Pancreas (tissue), 10 donors: Measurements from ENCODE around the gene CYP39A1. TPM values are rescaled to one million over a fixed set of nuclear protein-coding genes. Genes with fewer than 3 reads are reported as not detected.
A peak's percentile ranks its signal among the peaks of the same experiment; 100 is the strongest.

ENCODE experiments used
- ATAC-seq, 4 donors: fragments of 200-7000 bp; cut with Tn5 transposase; one replicate each; pipeline versions ENCODE4 v1.8.0 to v1.9.1; 2020; ENCODE audit warnings: mild to moderate bottlenecking in 4 of 4, moderate library complexity in 4 of 4
- DNase-seq, 6 donors: peaks; one replicate each; pipeline ENCODE4 v3.0.0-alpha.2; 2020
- FAIRE-seq: peaks from 2 replicates; lab custom pipeline; 2012; peaks lifted over from hg19 to GRCh38; lab: Jason Lieb, UNC
- H3K27ac ChIP-seq, 4 donors: fragments of 200-600 bp; sonication (generic); 1 replicate in 3 of 4; 2 replicates in 1 of 4; pipeline versions ENCODE4 v1.5.0 to v1.8.0; 2020
- H3K27me3 ChIP-seq, 4 donors: fragments of 200-600 bp; one replicate each; pipeline ENCODE4 v1.8.0; 2021
- H3K36me3 ChIP-seq, 3 donors: fragments of 200-600 bp; sonication (generic) in 1 of 3; one replicate each; pipeline versions ENCODE4 v1.5.0 to v1.8.0; 2020 to 2021
- H3K4me1 ChIP-seq, 3 donors: fragments of 200-600 bp; one replicate each; pipeline ENCODE4 v1.8.0; 2021
- H3K4me3 ChIP-seq, 4 donors: fragments of 200-600 bp; sonication (generic) in 2 of 4; one replicate each; pipeline versions ENCODE4 v1.5.0 to v1.8.0; 2020 to 2021
- H3K9me3 ChIP-seq, 4 donors: fragments of 200-600 bp; one replicate each; pipeline ENCODE4 v1.8.0; 2021
- CTCF ChIP-seq, 4 donors: fragments of 200-600 bp; sonication (generic) in 3 of 4; IDR thresholded peaks; one replicate each; pipeline versions ENCODE4 v1.5.0 to v1.8.0; 2021; ENCODE audit warnings: antibody characterized with exemption in 4 of 4
- WGBS, 2 donors: extraction: QIAGEN DNeasy Blood & Tissue Kit; methylation state at CpG; one replicate each; pipeline ENCODE4 v1.1.7; 2013; 5-methylcytosine and 5-hydroxymethylcytosine counted together
- intact Hi-C, 3 donors: fragments of 100-400 bp; cut with DNase I; formaldehyde crosslinking; loops; one replicate each; pipeline versions ENCODE4 v1.11.1 to v1.14.2; 2022
- polyA plus RNA-seq, 2 donors: library from polyadenylated mRNA; stranded (reverse); fragments of 200-250 nt; gene quantifications; one replicate each; pipeline ENCODE4 v1.2.3, GENCODE V29; 2013
- total RNA-seq, 6 donors: library from RNA; stranded (reverse); fragmentation: NEBNext Ultra II Directional in 4 of 6; extraction: Animal tissue kit (Norgen Biotek cat#: 25700) in 4 of 6; gene quantifications; one replicate each; pipeline versions ENCODE4 v1.2.1 to v1.2.4, GENCODE V29; 2021 to 2023
- donor health status: healthy with polysubstance abuse.
- donor health status: DM: no; HTN: no; CAD: no; lungs with moderate emphysema.
- donor health status: DM: no; HTN: no; CAD: no.
- donor health status: control.
- donor health status: control.
- donor health status: Bipolar disorder and iron deficiency.
- donor health status: DM: yes; HTN: yes; CAD: no.
- donor health status: DM: no; HTN: no; CAD: no.
- donor health status: DM: no; HTN: no; CAD: no.
- donor health status: DM: yes; HTN: yes; CAD: no.

CYP39A1 gene
- total and polyA plus RNA-seq, 8 donors: 1.3 to 7.8 (median 3.4) TPM

- DNase-seq (no peak), FAIRE-seq (no peak), ATAC-seq (no peak)
- no peak for TF ChIP-seq CTCF (IDR thresholded peaks at IDR 0.05)
- Histone ChIP-seq H3K9me3 (no peaks in the 10 kb centered on the region), H3K4me1 (no peaks in the 10 kb centered on the region), H3K4me3 (no peak overlapping the region), H3K27me3 (no peaks in the 10 kb centered on the region), H3K36me3 (no peaks in the 10 kb centered on the region), H3K27ac (no peak overlapping the region)
- intact Hi-C loops: no loop called here
- 92 to 96% methylated on average over 6 of the region's 6 CpGs for WGBS, 2 donors
These were observed 17.2 kb downstream of the CYP39A1 start for GRCh38 chr6:46635462-46635861.

GRCh38 chr6:46632053-46632452, 20.6 kb downstream of the CYP39A1 start:
- no peak overlapping the region for H3K4me3 ChIP-seq
- no peaks in the 10 kb centered on the region for H3K4me1 ChIP-seq
- intact Hi-C loops: no loop called here
- 91 to 94% methylated on average over 1 of the region's 1 CpG for WGBS, 2 donors
- FAIRE-seq: no peak
- H3K27me3 ChIP-seq: no peaks in the 10 kb centered on the region
- ATAC-seq: no peak
- no peaks in the 10 kb centered on the region for H3K9me3 ChIP-seq
- no peak for TF ChIP-seq CTCF (IDR thresholded peaks at IDR 0.05)
- no peak for DNase-seq
- no peaks in the 10 kb centered on the region for H3K36me3 ChIP-seq
- H3K27ac ChIP-seq: no peak overlapping the region

- no peaks in the 10 kb centered on the region for H3K9me3 ChIP-seq
- 85 to 86% methylated on average over 7 of the region's 7 CpGs for WGBS, 2 donors
- FAIRE-seq (no peak), DNase-seq (no peak), ATAC-seq (no peak)
- H3K27ac ChIP-seq: no peak overlapping the region
- H3K36me3 ChIP-seq: no peaks in the 10 kb centered on the region
- no peaks in the 10 kb centered on the region for H3K27me3 ChIP-seq
- H3K4me3 ChIP-seq: no peak overlapping the region
- intact Hi-C loops: loop anchor here in 1 of 3 donors (10.0 kb wide), 1 partner anchor 205 kb away; no protein-coding TSS in a partner anchor
- TF ChIP-seq CTCF (IDR thresholded peaks at IDR 0.05): no peak
- H3K4me1 ChIP-seq: no peaks in the 10 kb centered on the region
These were observed 22.9 kb downstream of the CYP39A1 start for GRCh38 chr6:46629691-46630090.

- no peaks in the 10 kb centered on the region for H3K36me3 ChIP-seq
- FAIRE-seq (no peak), ATAC-seq (peak in 1 of 4 donors; percentile 43), DNase-seq (no peak)
- WGBS, 2 donors: 51 to 53% methylated on average over 3 of the region's 3 CpGs
- H3K4me1 ChIP-seq: no peaks in the 10 kb centered on the region
- TF ChIP-seq CTCF (IDR thresholded peaks at IDR 0.05): no peak
- intact Hi-C loops: loop anchor here in 1 of 3 donors (10.0 kb wide), 1 partner anchor 204 kb away; no protein-coding TSS in a partner anchor
- no peaks in the 10 kb centered on the region for H3K27me3 ChIP-seq
- H3K9me3 ChIP-seq: no peaks in the 10 kb centered on the region
- no peak overlapping the region for H3K27ac ChIP-seq
- no peak overlapping the region for H3K4me3 ChIP-seq
These were observed 23.6 kb downstream of the CYP39A1 start for GRCh38 chr6:46628976-46629375.

- Histone ChIP-seq H3K36me3 (no peaks in the 10 kb centered on the region), H3K27ac (no peak overlapping the region), H3K4me1 (no peaks in the 10 kb centered on the region), H3K4me3 (no peak overlapping the region), H3K9me3 (no peaks in the 10 kb centered on the region), H3K27me3 (no peaks in the 10 kb centered on the region)
- no peak for DNase-seq
- no peak for TF ChIP-seq CTCF (IDR thresholded peaks at IDR 0.05)
- WGBS, 2 donors: 66 to 74% methylated on average over 1 of the region's 1 CpG
- intact Hi-C loops: loop anchor here in 1 of 3 donors (10.0 kb wide), 1 partner anchor 204 kb away; no protein-coding TSS in a partner anchor
- FAIRE-seq: no peak
- no peak for ATAC-seq
These were observed 24.1 kb downstream of the CYP39A1 start for GRCh38 chr6:46628498-46628897.
